PFSK-1 (cell line): ENCODE measurements around the gene NBEA.

Source experiments
- FOXP2 ChIP-seq: optimal IDR thresholded peaks from 2 replicates; pipeline ENCODE3; 2011; ENCODE audit warnings: borderline replicate concordance, control low read depth, inconsistent platforms; ENCODE audit not compliant: insufficient read depth; ENCODE audit errors: extremely low read length, extremely low read depth
- POLR2AphosphoS5 ChIP-seq: IDR thresholded peaks from 2 replicates; pipeline ENCODE4 v1.6.1; 2012; ENCODE audit warnings: low read depth, mild to moderate bottlenecking, control low read depth, low read length, moderate library complexity
- SIN3A ChIP-seq: IDR thresholded peaks from 2 replicates; pipeline ENCODE4 v1.6.1; 2012; ENCODE audit warnings: mild to moderate bottlenecking, low read length, moderate library complexity, borderline replicate concordance; ENCODE audit not compliant: insufficient read depth
- TAF1 ChIP-seq: IDR thresholded peaks from 2 replicates; pipeline ENCODE4 v1.6.1; 2012; ENCODE audit warnings: low read length, control low read depth, borderline replicate concordance; ENCODE audit not compliant: insufficient read depth
- TF ChIP-seq, protein P1 (sequence below), 2 experiments: IDR thresholded peaks; 2 replicates each; pipeline versions ENCODE4 v1.6.1 to v1.8.0; 2011 to 2012; ENCODE audit warnings: low read depth in 2 of 2, low read length in 2 of 2, control low read depth in 1 of 2, inconsistent platforms in 1 of 2, mild to moderate bottlenecking in 1 of 2, moderate library complexity in 1 of 2; ENCODE audit not compliant: insufficient read depth in 1 of 2

Gene NBEA

DNA sequence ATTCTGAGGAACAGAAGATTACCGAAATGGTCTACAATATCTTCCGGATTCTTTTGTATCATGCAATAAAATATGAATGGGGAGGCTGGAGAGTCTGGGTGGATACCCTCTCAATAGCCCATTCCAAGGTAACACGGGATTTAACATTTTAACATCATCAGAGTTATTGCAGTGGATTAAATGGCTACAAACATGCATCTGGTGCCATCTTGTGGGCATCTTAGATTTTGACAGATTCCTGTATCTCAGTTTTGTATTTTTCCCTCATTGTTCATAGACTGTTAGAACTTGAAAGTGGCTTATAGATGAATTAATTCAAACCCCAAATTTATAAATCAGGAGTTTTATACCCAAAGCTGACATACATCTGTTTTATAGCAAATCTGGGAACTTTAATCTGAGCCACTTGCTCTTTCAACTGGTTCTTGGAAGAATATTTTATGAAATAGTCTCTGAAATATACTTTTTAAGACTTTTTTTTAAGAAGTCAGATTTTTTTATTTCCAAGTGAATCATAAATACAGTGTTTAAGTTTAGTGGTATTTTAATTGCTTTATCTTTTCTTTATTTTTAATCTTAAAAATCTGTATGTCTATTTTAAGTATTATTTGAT lies 215.2 kb downstream of the NBEA start:
- TF ChIP-seq FOXP2 (no peak), TAF1 (no peak), SIN3A (no peak), POLR2AphosphoS5 (no peak)
- TF ChIP-seq, protein P1, sequence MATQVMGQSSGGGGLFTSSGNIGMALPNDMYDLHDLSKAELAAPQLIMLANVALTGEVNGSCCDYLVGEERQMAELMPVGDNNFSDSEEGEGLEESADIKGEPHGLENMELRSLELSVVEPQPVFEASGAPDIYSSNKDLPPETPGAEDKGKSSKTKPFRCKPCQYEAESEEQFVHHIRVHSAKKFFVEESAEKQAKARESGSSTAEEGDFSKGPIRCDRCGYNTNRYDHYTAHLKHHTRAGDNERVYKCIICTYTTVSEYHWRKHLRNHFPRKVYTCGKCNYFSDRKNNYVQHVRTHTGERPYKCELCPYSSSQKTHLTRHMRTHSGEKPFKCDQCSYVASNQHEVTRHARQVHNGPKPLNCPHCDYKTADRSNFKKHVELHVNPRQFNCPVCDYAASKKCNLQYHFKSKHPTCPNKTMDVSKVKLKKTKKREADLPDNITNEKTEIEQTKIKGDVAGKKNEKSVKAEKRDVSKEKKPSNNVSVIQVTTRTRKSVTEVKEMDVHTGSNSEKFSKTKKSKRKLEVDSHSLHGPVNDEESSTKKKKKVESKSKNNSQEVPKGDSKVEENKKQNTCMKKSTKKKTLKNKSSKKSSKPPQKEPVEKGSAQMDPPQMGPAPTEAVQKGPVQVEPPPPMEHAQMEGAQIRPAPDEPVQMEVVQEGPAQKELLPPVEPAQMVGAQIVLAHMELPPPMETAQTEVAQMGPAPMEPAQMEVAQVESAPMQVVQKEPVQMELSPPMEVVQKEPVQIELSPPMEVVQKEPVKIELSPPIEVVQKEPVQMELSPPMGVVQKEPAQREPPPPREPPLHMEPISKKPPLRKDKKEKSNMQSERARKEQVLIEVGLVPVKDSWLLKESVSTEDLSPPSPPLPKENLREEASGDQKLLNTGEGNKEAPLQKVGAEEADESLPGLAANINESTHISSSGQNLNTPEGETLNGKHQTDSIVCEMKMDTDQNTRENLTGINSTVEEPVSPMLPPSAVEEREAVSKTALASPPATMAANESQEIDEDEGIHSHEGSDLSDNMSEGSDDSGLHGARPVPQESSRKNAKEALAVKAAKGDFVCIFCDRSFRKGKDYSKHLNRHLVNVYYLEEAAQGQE (IDR thresholded peaks at IDR 0.05; ENCODE audit: insufficient read depth in 1 of 2, low read depth in 2 of 2, low read length in 2 of 2) = no peak

DNA sequence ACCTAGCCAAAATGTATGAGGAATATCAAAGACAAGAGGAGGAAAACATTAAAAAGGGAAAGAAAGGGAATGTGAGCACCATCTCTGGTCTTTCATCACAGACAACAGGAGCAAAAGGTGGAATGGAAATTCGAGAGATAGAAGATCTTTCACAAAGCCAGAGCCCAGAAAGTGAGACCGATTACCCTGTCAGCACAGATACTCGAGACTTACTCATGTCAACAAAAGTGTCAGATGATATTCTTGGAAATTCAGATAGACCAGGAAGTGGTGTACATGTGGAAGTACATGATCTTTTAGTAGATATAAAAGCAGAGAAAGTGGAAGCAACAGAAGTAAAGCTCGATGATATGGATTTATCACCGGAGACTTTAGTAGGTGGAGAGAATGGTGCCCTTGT lies 217.0 kb downstream of the NBEA start:
- TF ChIP-seq FOXP2 = no peak
- TF ChIP-seq POLR2AphosphoS5 = no peak
- TF ChIP-seq, protein P1 (IDR thresholded peaks at IDR 0.05; ENCODE audit: insufficient read depth in 1 of 2, low read depth in 2 of 2, low read length in 2 of 2) = no peak
- no peak for TF ChIP-seq SIN3A
- no peak for TF ChIP-seq TAF1

GRCh38 chr13:35160896-35161295 lies 218.8 kb downstream of the NBEA start:
- TF ChIP-seq, protein P1 (IDR thresholded peaks at IDR 0.05; ENCODE audit: insufficient read depth in 1 of 2, low read depth in 2 of 2, low read length in 2 of 2) = no peak
- no peak for TF ChIP-seq POLR2AphosphoS5

- no peak for TF ChIP-seq FOXP2
- TF ChIP-seq SIN3A = no peak
- no peak for TF ChIP-seq POLR2AphosphoS5
- no peak for TF ChIP-seq TAF1
- TF ChIP-seq, protein P1 (IDR thresholded peaks at IDR 0.05; ENCODE audit: insufficient read depth in 1 of 2, low read depth in 2 of 2, low read length in 2 of 2) = no peak
Measured at GRCh38 chr13:35162420-35162819, 220.3 kb downstream of the NBEA start.

GRCh38 chr13:35163674-35164073 lies 221.6 kb downstream of the NBEA start:
- TF ChIP-seq SIN3A (no peak), POLR2AphosphoS5 (no peak), FOXP2 (no peak), TAF1 (no peak)
- TF ChIP-seq, protein P1 (IDR thresholded peaks at IDR 0.05; ENCODE audit: insufficient read depth in 1 of 2, low read depth in 2 of 2, low read length in 2 of 2) = no peak
